Parathyroid adenoma (tissue), 2 donors: ENCODE data around the gene SH3BP2.

Experiments
- H2AFZ ChIP-seq: fragments of 300-600 bp; sonication (generic); one replicate; pipeline ENCODE4 v1.7.0; 2017; ENCODE audit warnings: antibody characterized with exemption, mild to moderate bottlenecking
- H3K27ac ChIP-seq: fragments of 300-600 bp; sonication (generic); one replicate; pipeline ENCODE4 v1.7.0; 2017
- H3K27me3 ChIP-seq: fragments of 300-600 bp; sonication (generic); one replicate; pipeline ENCODE4 v1.7.0; 2017; ENCODE audit warnings: low read length; ENCODE audit not compliant: control insufficient read depth, insufficient read depth
- H3K36me3 ChIP-seq: fragments of 300-600 bp; sonication (generic); one replicate; pipeline ENCODE4 v1.7.0; 2017; ENCODE audit warnings: low read length; ENCODE audit not compliant: control insufficient read depth, insufficient read depth
- H3K4me1 ChIP-seq: fragments of 300-600 bp; sonication (generic); one replicate; pipeline ENCODE4 v1.7.0; 2017; ENCODE audit warnings: control low read depth
- H3K4me2 ChIP-seq: fragments of 300-600 bp; sonication (generic); one replicate; pipeline ENCODE4 v1.7.0; 2017; ENCODE audit warnings: low read length
- H3K4me3 ChIP-seq: fragments of 300-600 bp; sonication (generic); one replicate; pipeline ENCODE4 v1.7.0; 2017; ENCODE audit warnings: low read depth, low read length
- H3K79me2 ChIP-seq: fragments of 300-600 bp; sonication (generic); one replicate; pipeline ENCODE4 v1.7.0; 2017; ENCODE audit warnings: control low read depth
- H3K9ac ChIP-seq: fragments of 300-600 bp; sonication (generic); one replicate; pipeline ENCODE4 v1.7.0; 2017; ENCODE audit warnings: mild to moderate bottlenecking
- H3K9me3 ChIP-seq: fragments of 300-600 bp; sonication (generic); one replicate; pipeline ENCODE4 v1.7.0; 2017; ENCODE audit warnings: low read length; ENCODE audit not compliant: control insufficient read depth
- CTCF ChIP-seq: fragments of 300-600 bp; sonication (generic); IDR thresholded peaks from one replicate; pipeline ENCODE4 v1.7.0; 2017; ENCODE audit warnings: antibody characterized with exemption, mild to moderate bottlenecking
- donor health status: primary hyperparathyroidism.

The SH3BP2 gene

GRCh38 chr4:2843941-2844584, 51.2 kb downstream of the SH3BP2 start:
- no peaks in the 10 kb centered on the region for H3K36me3 ChIP-seq
- no peaks in the 10 kb centered on the region for H3K9me3 ChIP-seq
- H3K4me1 ChIP-seq = no peaks in the 10 kb centered on the region
- H2AFZ ChIP-seq = peak overlapping the region; percentile 50
- H3K27ac ChIP-seq = no peak overlapping the region
- H3K27me3 ChIP-seq = no peaks in the 10 kb centered on the region
- H3K79me2 ChIP-seq = peaks cover 17% of the 10 kb centered on the region
- TF ChIP-seq CTCF = no peak
- peak overlapping the region; percentile 46 for H3K9ac ChIP-seq
- peak overlapping the region; percentile 69 for H3K4me3 ChIP-seq
- H3K4me2 ChIP-seq = peak overlapping the region; percentile 50

- Histone ChIP-seq H3K9ac (no peak overlapping the region), H3K4me3 (no peak overlapping the region), H3K27ac (no peak overlapping the region), H2AFZ (no peak overlapping the region), H3K36me3 (no peaks in the 10 kb centered on the region), H3K4me1 (no peaks in the 10 kb centered on the region), H3K4me2 (no peak overlapping the region), H3K9me3 (no peaks in the 10 kb centered on the region), H3K27me3 (no peaks in the 10 kb centered on the region), H3K79me2 (peaks cover 19% of the 10 kb centered on the region)
- TF ChIP-seq CTCF = no peak
These were observed 53.3 kb downstream of the SH3BP2 start for GRCh38 chr4:2846172-2846571.

- Histone ChIP-seq H3K27ac (no peak overlapping the region), H3K9me3 (no peaks in the 10 kb centered on the region), H3K4me1 (no peaks in the 10 kb centered on the region), H3K36me3 (no peaks in the 10 kb centered on the region), H3K4me3 (no peak overlapping the region), H3K4me2 (no peak overlapping the region), H3K79me2 (peaks cover 20% of the 10 kb centered on the region), H2AFZ (no peak overlapping the region), H3K27me3 (no peaks in the 10 kb centered on the region), H3K9ac (no peak overlapping the region)
- no peak for TF ChIP-seq CTCF
These were observed 54.5 kb downstream of the SH3BP2 start for GRCh38 chr4:2847302-2847871.

GRCh38 chr4:2848449-2848848, 55.6 kb downstream of the SH3BP2 start:
- no peaks in the 10 kb centered on the region for H3K4me1 ChIP-seq
- H3K27ac ChIP-seq = no peak overlapping the region

More at GRCh38 chr4:2848449-2848848, 55.6 kb downstream of the SH3BP2 start:
- Histone ChIP-seq H3K9me3 (no peaks in the 10 kb centered on the region), H3K27me3 (no peaks in the 10 kb centered on the region), H3K9ac (no peak overlapping the region), H3K79me2 (peaks cover 20% of the 10 kb centered on the region), H2AFZ (no peak overlapping the region), H3K36me3 (no peaks in the 10 kb centered on the region), H3K4me2 (no peak overlapping the region), H3K4me3 (no peak overlapping the region)
- TF ChIP-seq CTCF = no peak
